DND-41 (cell line): ENCODE data around the gene DPP6.

Experiments used
- ATAC-seq: fragments of 200-7000 bp; cut with Tn5 transposase; 3 replicates; pipeline ENCODE4 v1.9.1; 2021; ENCODE audit warnings: low read depth; ENCODE audit not compliant: insufficient read depth
- DNase-seq: peaks from one replicate; pipeline ENCODE4 v3.0.0-alpha.2; 2020
- H2AFZ ChIP-seq: 2 replicates; pipeline ENCODE4 v1.6.0; 2012; ENCODE audit warnings: low read depth, low read length
- H3K27ac ChIP-seq: 2 replicates; pipeline ENCODE4 v1.5.1; 2012; ENCODE audit warnings: low read length, inconsistent platforms
- H3K27me3 ChIP-seq: fragments of 200-600 bp; sonication (generic); 2 replicates; pipeline ENCODE4 v1.6.0; 2012; ENCODE audit warnings: low read length, mild to moderate bottlenecking, inconsistent platforms; ENCODE audit not compliant: insufficient read depth, poor library complexity
- H3K36me3 ChIP-seq: 2 replicates; pipeline ENCODE4 v1.5.1; 2012; ENCODE audit warnings: low read length, inconsistent platforms; ENCODE audit not compliant: insufficient read depth
- H3K4me1 ChIP-seq: 2 replicates; pipeline ENCODE4 v1.5.1; 2012; ENCODE audit warnings: mild to moderate bottlenecking, low read length; ENCODE audit not compliant: insufficient read depth
- H3K4me2 ChIP-seq: 2 replicates; pipeline ENCODE4 v1.6.0; 2012; ENCODE audit warnings: mild to moderate bottlenecking, moderate library complexity, low read length, inconsistent platforms; ENCODE audit not compliant: insufficient read depth
- H3K4me3 ChIP-seq, 2 experiments: fragments of 200-600 bp in 1 of 2; shearing (Covaris generic) in 1 of 2; 2 replicates each; pipeline ENCODE4 v1.5.1; 2012 to 2016; ENCODE audit warnings: inconsistent platforms in 2 of 2, low read length in 2 of 2, mild to moderate bottlenecking in 2 of 2, low read depth in 1 of 2, moderate library complexity in 1 of 2
- H3K79me2 ChIP-seq: 2 replicates; pipeline ENCODE4 v1.6.0; 2012; ENCODE audit warnings: low read length, inconsistent platforms; ENCODE audit not compliant: insufficient read depth
- H3K9ac ChIP-seq: 2 replicates; pipeline ENCODE4 v1.6.0; 2012; ENCODE audit warnings: low read depth, mild to moderate bottlenecking, inconsistent platforms, low read length, moderate library complexity
- H3K9me3 ChIP-seq: 2 replicates; pipeline ENCODE4 v1.5.1; 2012; ENCODE audit warnings: low read length, moderate library complexity, mild to moderate bottlenecking, inconsistent platforms; ENCODE audit not compliant: insufficient read depth, severe bottlenecking
- H4K20me1 ChIP-seq: 2 replicates; pipeline ENCODE4 v1.6.0; 2012; ENCODE audit warnings: low read length; ENCODE audit not compliant: insufficient read depth
- CTCF ChIP-seq: IDR thresholded peaks from 2 replicates; pipeline ENCODE4 v1.5.1; 2012; ENCODE audit warnings: borderline replicate concordance, low read length, moderate library complexity, mild to moderate bottlenecking; ENCODE audit not compliant: poor library complexity, severe bottlenecking; ENCODE audit errors: extremely low read depth
- EZH2 ChIP-seq: IDR thresholded peaks from 3 replicates; pipeline ENCODE4 v1.6.1; 2012; ENCODE audit warnings: borderline replicate concordance, low read depth, mild to moderate bottlenecking, moderate library complexity, low read length, inconsistent platforms; ENCODE audit not compliant: severe bottlenecking

The DPP6 gene

GRCh38 chr7:154857728-154858681 lies 805.8 kb downstream of the DPP6 start:
- DNase-seq: no peak
- Histone ChIP-seq H3K9me3 (no peaks in the 10 kb centered on the region), H3K36me3 (no peaks in the 10 kb centered on the region), H3K4me2 (no peak overlapping the region), H3K79me2 (no peaks in the 10 kb centered on the region), H2AFZ (no peak overlapping the region), H3K27ac (no peak overlapping the region), H3K27me3 (no peaks in the 10 kb centered on the region), H3K4me1 (no peaks in the 10 kb centered on the region), H3K4me3 (no peak overlapping the region), H3K9ac (no peak overlapping the region), H4K20me1 (no peaks in the 10 kb centered on the region)
- no peak for ATAC-seq
- TF ChIP-seq CTCF: no peak
- no peak for TF ChIP-seq EZH2

- ATAC-seq: no peak
- no peaks in the 10 kb centered on the region for H3K79me2 ChIP-seq
- H4K20me1 ChIP-seq: no peaks in the 10 kb centered on the region
- H3K9ac ChIP-seq: no peak overlapping the region
- H3K9me3 ChIP-seq: no peaks in the 10 kb centered on the region
- no peaks in the 10 kb centered on the region for H3K36me3 ChIP-seq
- no peaks in the 10 kb centered on the region for H3K27me3 ChIP-seq
- no peak overlapping the region for H3K4me2 ChIP-seq
- no peak overlapping the region for H3K27ac ChIP-seq
- no peak overlapping the region for H2AFZ ChIP-seq
- no peak for DNase-seq
- TF ChIP-seq EZH2 (no peak), CTCF (no peak)
- H3K4me3 ChIP-seq: no peak overlapping the region
- no peaks in the 10 kb centered on the region for H3K4me1 ChIP-seq
Measured at GRCh38 chr7:154858836-154859537, 806.8 kb downstream of the DPP6 start.

GRCh38 chr7:154859747-154860620 lies 807.8 kb downstream of the DPP6 start:
- Histone ChIP-seq H3K27ac (no peak overlapping the region), H3K9me3 (no peaks in the 10 kb centered on the region), H3K36me3 (no peaks in the 10 kb centered on the region), H4K20me1 (no peaks in the 10 kb centered on the region), H3K4me2 (no peak overlapping the region), H3K4me3 (no peak overlapping the region), H3K27me3 (no peaks in the 10 kb centered on the region), H3K79me2 (no peaks in the 10 kb centered on the region), H3K4me1 (no peaks in the 10 kb centered on the region), H3K9ac (no peak overlapping the region), H2AFZ (no peak overlapping the region)
- TF ChIP-seq EZH2 (no peak), CTCF (no peak)
- ATAC-seq: no peak
- DNase-seq: no peak
